ENCODE data around the gene ATXN8OS.

DNA sequence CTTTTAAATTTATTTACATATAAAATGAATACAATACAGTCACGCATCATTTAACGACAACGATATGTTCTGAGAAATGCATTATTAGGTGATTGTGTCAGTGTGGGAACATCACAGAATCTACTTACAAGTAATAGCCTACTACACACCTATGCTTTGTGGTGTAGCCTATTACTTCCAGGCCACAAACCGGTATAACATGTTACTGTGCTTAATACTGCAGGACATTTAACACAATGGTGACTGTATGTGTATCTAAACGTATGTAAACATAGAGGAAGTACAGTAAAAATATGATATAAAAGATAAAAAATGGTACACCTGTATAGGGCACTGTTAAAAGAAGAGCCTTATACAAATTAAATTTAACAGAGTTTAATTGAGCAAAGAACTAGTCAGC, 63.1 kb downstream of the ATXN8OS start:
- TF ChIP-seq, protein P1, sequence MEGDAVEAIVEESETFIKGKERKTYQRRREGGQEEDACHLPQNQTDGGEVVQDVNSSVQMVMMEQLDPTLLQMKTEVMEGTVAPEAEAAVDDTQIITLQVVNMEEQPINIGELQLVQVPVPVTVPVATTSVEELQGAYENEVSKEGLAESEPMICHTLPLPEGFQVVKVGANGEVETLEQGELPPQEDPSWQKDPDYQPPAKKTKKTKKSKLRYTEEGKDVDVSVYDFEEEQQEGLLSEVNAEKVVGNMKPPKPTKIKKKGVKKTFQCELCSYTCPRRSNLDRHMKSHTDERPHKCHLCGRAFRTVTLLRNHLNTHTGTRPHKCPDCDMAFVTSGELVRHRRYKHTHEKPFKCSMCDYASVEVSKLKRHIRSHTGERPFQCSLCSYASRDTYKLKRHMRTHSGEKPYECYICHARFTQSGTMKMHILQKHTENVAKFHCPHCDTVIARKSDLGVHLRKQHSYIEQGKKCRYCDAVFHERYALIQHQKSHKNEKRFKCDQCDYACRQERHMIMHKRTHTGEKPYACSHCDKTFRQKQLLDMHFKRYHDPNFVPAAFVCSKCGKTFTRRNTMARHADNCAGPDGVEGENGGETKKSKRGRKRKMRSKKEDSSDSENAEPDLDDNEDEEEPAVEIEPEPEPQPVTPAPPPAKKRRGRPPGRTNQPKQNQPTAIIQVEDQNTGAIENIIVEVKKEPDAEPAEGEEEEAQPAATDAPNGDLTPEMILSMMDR (IDR thresholded peaks at IDR 0.05 in 2 of 3, conservative IDR thresholded peaks at IDR 0.05 in 1 of 3; ENCODE audit: borderline replicate concordance in 1 of 3, insufficient read depth in 1 of 3, low read depth in 2 of 3, low read length in 2 of 3): no peak
- TF ChIP-seq ZFX (IDR thresholded peaks at IDR 0.05) (no peak), POLR2AphosphoS5 (IDR thresholded peaks at IDR 0.05; ENCODE audit: low read depth, low read length) (no peak), EZH2 (IDR thresholded peaks at IDR 0.05) (no peak)

Data from HCT116 (cell line).